ENCODE data around the gene LYPD1. TPM values are rescaled to one million over a fixed set of nuclear protein-coding genes. Genes with fewer than 3 reads are reported as not detected.

The LYPD1 gene
- polyA plus RNA-seq, 3 donors, result 0.31 to 1.3 TPM; not detected in 1

DNA sequence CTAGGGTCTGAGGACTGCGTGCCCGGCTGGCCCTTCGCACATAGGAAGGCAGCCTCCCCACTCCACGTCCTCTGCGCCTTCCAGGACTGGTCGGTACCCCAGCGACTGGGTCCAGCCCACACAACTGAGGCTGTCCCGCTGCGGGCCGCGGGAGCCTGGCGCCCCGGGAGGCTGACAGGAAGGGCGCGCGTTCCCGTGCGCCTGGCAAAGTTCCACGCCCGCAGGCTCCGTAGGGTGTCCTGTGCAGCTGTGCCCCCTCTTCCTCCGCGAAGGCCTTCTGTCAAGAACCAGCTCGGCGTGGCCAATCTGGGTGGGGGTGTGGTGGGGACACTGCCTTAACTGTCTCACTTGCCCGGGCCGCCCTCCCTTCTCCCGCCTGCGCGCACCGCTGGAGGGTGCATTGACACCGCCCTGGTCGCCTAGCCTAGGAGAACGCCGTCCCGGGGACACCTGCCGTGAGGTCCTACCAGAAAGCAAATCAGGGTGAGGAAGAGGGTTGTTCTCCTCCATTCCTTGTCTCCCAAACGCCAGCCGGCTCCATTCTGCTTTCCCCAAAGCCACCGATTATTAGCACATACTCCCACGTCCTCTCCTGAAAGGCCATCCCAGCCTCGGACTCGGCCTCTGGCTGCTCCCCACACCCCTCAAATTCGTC lies 618 bp upstream of the LYPD1 start:
- 1 to 2% (median 1%) methylated on average over 36 to 44 of the region's 44 CpGs for WGBS, 3 donors

DNA sequence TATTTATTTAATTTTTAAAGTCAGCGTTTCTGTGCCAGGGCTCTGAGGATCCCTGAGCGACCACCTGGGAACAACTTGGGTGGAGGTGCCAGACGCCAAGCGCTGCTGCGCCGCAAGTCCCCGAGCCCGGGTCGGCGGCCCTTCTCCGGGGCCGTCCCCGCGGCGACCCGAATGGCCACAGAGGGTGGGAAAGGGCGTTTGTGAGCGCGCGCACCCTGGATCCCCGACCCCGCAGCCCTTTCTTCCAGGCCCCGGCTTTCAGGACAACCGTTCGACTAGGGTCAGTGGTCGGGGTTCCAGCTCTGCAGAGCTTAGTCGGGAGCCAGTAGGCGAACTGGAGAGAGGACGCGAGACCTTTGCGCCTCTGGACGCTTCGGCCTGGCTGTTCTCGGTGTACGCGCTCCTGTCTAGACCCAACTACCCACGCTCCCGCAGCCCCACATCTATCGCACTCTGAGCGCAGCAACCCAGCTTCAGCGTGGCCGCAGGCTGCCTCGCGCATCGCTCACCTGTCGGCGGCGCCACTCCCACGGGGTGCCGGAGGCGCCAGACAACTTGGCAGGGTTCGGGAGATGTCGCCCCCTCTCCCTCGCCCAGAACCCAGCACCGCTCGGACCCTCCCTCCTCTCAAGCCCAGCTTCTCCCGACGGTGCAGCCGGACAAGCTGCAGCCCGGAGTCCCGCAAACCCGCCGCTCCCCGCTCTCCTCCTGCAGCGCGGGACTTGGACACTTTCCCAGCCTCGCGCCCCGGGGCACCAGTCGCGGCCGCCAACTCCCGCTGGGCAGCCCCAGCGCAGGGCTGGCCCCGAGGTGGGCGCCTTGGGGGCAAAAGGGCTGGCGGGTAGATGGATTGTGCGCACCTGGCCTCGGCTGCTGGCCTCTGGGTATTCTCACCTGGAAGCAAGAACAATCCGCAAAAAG lies 758 bp downstream of the LYPD1 start:
- 1 to 2% (median 2%) methylated on average over 77 to 80 of the region's 80 CpGs for WGBS, 3 donors
- H3K27ac ChIP-seq (ENCODE audit: low read depth, low read length), result no peak overlapping the region

More for the DNA sequence above, 618 bp upstream of the LYPD1 start:
- H3K27ac ChIP-seq (ENCODE audit: low read depth, low read length), result no peak overlapping the region

DNA sequence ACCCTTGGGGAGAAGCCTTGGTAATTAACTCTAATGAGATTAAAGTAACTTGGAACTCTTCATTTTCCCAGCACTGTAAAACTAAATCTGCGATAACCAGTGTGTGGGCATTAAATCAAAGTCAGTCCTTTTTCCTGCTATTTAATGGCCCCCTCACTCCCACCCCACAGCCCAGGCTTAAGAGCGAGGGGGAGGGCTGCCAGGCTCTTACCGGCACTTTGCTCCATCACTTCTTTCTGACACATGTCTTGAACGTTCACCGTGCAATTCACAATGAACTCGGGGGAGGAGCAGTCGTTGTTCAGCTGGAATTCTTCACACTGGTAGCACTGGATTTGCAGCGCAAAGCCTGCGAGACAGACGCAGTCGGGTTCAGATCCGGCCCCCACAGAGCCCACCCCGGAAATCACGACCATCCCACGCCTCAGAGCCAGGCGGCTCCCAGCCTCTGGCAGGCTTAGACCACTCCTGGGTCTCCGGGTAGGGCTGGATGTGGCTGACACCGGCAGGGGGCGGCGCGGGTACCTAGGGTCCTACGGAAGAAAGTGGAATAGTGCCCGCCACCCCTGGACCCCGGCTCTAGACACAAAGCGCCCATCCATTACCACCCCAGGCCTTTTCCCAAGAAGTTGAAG lies 1.7 kb downstream of the LYPD1 start:
- WGBS, 3 donors, result 4 to 10% (median 5%) methylated on average over 24 to 25 of the region's 25 CpGs
- no peak overlapping the region for H3K27ac ChIP-seq (ENCODE audit: low read depth, low read length)

DNA sequence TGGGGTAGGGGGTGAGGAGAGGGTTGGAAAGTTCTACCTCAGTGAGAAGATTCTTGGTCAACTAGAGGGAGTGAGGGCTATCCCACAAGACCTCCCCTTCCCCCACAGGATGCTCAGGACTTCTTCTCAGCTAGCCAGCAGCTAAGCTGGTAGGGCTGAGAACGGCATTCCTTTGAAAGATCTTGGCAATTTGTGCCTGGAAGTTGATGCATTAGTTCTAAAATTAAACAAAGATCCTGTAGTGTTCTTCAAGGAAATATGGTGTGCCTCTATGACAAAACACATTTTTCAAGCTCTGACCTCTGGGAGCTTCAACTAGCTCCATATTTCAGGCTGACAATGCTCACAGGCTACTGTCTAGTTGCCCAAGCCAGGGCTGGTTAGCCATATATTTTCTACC lies 2.3 kb downstream of the LYPD1 start:
- H3K27ac ChIP-seq (ENCODE audit: low read depth, low read length), result no peak overlapping the region
- WGBS, 3 donors, result 36 to 52% (median 40%) methylated on average over 1 of the region's 1 CpG

DNA sequence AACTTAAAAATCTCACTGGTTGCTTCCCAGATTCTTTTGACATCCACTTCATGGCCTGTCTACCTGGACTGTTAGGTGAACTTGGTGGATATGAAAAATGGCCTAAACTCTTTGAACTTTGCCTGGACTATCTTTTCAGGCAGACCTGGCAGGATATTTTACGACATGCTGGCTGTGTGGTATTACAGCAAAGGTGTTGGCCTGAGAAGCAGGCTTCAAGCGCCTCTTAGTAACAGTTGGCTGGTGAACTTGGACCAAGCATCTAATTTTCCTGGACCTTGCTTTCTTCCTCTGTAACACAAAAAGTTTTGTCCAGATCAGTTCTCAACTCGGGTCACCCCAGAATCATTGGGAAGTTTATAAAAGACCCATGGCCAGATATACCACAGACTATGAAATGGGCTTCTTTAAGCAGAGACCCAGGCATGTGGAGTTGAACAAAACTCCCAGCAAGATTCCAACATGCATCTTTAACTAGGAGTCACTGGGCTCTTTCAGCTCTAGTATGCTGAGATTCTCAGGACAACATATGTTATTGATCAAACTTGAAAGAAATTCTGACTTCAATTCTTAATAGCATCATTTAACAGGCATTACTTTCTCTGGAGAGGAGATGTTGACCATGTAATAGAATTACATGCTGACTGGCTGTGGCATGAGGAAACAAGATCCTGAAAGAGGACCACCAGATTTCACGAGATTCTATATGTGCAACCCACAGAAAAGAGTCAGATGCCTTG lies 4.4 kb downstream of the LYPD1 start:
- WGBS, 3 donors, result 85 to 93% (median 87%) methylated on average over 4 of the region's 4 CpGs
- H3K27ac ChIP-seq (ENCODE audit: low read depth, low read length), result no peak overlapping the region

DNA sequence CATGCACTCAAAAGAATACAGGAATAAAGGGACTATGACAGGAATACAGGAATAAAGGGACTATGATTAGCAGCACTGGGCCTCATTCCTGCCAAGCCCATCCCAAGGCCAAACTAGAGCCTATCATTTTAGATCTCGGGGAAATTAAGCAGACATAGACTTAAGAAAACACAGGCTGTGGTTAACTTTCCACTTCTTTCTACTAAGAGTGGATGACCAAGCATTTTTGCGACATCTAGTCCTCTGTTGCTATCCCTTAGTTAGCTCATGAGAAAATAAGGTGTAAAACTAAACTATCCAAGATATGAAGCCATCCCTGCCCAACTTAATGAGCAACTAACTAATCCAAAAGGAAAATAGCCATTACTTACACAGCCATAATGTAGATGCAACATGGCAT lies 5.9 kb downstream of the LYPD1 start:
- WGBS, 3 donors, result 54 to 69% (median 61%) methylated on average over 2 of the region's 2 CpGs
- H3K27ac ChIP-seq (ENCODE audit: low read depth, low read length), result no peak overlapping the region

DNA sequence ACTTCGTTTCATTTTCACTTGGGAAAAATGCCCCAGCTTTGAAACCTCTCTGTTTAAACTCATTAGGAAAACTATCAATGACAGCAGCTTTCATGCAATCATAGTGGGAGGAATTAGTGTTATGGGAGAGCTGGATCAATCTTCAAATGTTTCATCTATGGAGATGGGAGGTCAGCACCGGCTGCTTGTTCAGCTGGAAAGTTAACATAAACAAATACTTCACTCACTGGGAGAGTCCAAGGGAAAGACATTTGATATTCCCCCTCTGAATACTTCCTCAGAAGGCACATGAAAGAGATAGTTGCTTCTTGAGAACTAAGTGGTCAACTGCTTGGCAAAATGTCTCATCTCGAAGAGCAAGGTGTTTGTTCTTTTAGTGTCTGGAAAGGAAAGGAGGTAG lies 7.3 kb downstream of the LYPD1 start:
- H3K27ac ChIP-seq (ENCODE audit: low read depth, low read length), result no peak overlapping the region
- WGBS, 3 donors, result 38 to 54% (median 39%) methylated on average over 3 of the region's 3 CpGs

DNA sequence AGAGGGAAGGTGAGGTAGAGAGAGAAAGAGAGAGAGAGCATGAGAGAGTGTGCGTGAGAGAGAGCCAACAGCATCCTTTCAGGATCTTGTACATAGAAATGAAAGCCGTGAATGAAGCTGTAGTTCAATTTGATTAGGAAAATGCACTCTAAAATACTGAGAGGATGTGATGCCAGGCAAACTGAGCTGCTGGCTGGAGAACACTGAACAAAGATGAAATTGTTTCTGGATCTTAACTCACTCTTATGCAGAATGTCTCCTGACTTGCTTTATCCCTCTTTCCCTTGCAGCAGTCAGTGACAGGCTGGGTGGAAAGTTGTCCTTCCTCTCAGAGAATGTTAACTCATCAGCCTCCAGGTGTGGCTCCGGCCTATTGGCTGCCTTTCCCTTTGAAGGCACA lies 10.7 kb downstream of the LYPD1 start:
- H3K27ac ChIP-seq (ENCODE audit: low read depth, low read length), result no peak overlapping the region
- WGBS, 3 donors, result 87 to 91% (median 88%) methylated on average over 3 of the region's 3 CpGs

DNA sequence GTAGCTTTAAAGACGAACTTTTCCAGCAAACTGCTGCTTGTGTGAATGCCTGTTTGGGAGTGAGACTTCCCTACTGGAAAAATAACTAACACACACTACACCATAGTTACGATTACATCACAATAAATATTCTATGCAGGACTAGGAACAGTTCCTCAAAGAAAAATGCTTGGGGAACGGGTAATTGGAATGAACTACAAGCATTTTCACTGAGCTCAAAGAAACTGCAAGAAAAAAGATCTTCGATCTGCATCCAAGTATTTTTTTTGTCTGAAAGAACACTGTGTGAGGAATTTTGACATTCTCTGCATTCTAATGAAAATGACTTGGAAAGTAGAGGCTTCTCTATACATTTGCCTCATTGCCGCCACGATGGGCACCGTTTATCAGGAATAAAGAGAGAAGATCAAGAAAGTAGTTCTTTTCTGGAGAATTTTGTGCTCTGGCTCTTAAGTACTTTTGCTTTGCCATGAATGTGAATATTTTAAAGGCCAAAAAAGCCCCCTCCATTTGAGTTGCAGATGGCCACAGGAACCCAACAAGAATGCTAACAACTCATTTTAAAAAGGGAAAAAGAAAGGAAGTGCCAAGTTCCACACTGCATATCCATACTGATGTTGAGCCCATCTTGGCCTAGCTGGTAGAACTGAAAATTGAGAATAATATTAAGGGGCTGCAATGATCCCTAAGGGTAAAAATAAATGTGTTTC lies 13.6 kb downstream of the LYPD1 start:
- WGBS, 3 donors, result 42 to 62% (median 43%) methylated on average over 7 of the region's 7 CpGs

DNA sequence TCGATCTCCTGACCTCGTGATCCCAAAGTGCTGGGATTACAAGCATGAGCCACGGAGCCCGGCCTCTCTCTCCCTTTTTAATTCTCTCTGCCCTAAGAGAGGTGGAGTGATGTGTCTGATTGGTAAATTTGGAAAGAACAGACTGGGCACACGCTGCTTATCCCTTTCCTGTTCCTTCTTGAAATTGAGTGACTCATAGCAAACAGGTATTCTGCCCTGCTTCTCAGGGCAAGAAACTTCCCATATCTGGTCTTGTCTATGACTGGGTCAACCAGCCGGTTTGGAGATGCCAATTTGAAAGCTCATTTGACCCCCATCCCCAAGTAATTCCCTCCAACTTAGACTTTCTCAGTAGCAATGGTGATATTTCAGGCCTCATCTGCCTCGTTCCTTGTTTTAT lies 15.0 kb downstream of the LYPD1 start:
- WGBS, 3 donors, result 88 to 98% (median 90%) methylated on average over 7 of the region's 7 CpGs
- no peak overlapping the region for H3K27ac ChIP-seq (ENCODE audit: low read depth, low read length)

More for the DNA sequence above, 13.6 kb downstream of the LYPD1 start:
- no peak overlapping the region for H3K27ac ChIP-seq (ENCODE audit: low read depth, low read length)

DNA sequence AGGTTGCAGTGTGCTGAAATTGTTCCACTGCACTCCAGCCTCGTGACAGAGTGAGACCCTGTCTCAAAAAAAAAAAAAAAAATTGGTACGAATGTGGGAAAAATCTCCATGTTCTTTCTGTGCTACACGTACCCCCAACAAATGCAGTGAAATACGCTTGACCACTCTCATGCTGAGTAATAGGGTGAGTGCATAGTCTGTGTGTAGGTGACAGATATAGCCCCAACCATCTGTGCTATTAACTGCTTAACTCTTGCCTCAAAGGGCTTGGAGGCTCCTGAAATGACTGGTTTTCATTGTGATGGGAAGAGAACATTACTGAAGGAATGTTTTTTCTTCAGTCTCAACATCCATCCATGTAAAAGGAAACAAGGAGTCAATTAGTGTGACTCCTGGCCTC lies 15.7 kb downstream of the LYPD1 start:
- 66 to 71% (median 67%) methylated on average over 4 of the region's 4 CpGs for WGBS, 3 donors
- no peak overlapping the region for H3K27ac ChIP-seq (ENCODE audit: low read depth, low read length)

DNA sequence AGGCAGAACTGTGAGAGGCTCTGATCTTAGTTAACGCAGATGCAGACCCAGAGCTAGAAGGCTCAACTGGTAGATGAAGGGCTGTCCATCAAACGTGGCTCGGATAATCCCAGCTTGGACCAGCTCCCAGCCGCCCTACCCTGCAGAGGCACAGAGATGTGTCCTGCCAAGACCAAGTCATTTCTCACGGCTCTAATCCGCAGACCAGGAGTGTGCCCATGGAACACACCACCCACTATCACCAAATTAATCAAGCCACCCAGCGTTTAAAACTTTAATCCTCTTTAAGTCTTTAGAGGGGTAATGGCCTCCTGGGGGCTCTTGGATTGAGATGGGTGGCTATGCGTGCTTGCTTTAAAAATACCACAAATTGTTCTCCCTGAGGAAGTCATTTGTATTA lies 17.5 kb downstream of the LYPD1 start:
- WGBS, 3 donors, result 80 to 88% (median 87%) methylated on average over 8 of the region's 8 CpGs
- H3K27ac ChIP-seq (ENCODE audit: low read depth, low read length), result no peak overlapping the region

DNA sequence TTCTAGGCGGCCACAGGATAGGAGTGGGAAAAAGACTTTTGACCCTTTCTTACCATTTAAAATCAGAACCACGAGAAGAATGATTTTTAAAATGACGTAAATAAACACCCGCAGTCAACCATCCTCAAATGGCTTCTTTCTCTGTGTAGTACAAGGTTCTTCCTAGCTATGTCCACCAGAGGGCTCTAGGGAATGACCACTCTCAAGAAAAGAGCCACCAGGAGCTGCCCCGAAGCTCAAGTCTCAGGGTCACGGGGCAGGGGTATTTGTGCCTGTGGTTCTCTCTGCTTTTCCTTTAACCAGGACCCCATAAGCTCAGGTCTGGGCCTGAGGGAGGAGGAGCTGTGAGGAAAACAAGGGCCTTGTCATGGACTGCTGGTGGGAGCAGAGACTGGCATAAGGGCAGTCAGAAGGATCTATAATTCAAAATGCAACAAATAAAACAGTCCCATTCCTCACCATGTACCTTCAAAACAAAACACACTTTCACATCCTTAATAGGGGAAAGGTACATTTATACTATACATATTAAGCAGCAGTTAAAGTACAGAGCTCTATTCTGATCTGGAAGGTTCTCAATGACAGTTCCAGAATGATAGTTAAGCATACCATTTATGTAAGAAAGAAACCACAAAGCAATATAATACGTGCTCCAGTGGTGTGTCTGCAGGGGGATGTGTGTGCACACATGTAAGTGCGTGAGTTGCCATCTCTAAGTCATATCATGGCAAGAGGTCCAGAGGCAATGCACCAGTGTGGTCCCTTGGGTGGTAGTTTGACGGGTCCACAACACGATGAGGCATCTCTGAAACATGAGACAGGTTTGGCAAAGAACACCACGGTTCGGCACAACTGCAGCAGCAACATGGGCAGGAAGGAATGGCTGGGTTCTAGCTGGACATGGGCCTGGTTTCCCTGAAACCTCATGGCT lies 18.6 kb downstream of the LYPD1 start:
- 55 to 76% (median 71%) methylated on average over 12 of the region's 12 CpGs for WGBS, 3 donors
- no peak overlapping the region for H3K27ac ChIP-seq (ENCODE audit: low read depth, low read length)

DNA sequence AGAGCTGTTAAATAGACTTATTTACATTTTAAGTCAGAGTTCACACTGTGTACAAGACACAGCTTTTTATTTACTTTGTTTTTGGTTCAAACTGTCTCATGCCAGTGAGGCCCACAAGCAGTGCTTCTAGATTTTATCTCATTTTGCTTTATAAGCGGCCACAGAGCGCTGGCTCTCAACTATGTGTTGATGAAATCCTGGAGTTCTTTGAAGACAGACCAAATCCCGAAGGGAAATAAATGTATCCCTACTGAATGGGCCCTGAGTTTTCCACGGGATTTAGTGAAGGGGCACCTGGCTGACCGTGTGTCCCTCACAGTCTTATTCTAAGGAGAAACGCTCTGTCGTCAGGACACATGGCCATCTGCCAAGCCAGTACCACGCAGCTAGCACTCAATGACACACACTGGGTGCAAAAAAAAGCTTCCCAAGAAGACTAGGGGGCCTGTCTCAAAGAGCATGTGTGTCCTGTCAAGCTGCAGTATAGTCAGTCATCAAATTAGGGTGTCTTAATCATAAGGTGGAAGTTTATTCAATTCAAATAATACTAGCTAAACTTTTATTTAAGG lies 23.4 kb downstream of the LYPD1 start:
- H3K27ac ChIP-seq (ENCODE audit: low read depth, low read length), result no peak overlapping the region
- 77 to 85% (median 78%) methylated on average over 8 of the region's 8 CpGs for WGBS, 3 donors

DNA sequence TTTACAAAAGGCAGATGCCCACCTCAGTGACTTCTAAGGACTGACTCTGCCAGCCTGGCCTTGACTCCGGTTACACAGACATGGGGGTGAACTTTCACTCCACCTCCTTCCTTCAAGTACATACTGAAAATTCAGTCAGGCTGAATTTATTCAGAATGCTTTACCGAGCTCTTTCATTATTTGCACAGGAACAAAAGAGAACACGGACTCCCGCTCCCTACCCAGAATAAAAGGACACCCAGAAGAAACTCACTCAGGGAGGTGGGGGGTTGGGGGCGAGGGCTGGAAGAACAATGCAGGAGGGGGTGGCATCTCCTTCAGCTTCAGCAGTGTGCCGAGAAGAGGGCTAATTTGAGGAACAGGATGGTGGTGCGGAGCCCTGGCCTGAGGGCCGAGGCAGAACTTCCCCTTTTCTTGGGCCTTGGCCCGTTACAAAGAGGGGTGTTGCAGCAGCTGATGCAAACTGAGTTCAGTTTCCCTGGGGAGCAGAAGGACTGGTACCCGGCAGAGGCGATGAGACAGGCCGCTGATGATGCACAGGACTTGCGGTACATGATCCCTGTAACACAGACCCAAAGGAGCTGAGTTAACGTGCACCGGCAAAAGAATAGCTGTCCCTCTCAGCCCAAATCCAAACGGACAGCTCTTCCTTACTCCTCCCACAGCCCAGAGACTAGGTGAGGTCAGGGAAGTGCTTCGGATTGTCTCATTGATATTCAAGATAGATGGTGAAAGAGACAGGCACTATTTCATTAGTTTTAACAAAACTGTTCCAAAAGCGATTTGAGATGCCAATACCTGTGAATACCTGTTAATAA lies 24.1 kb downstream of the LYPD1 start:
- 65 to 89% (median 70%) methylated on average over 18 of the region's 18 CpGs for WGBS, 3 donors
- H3K27ac ChIP-seq (ENCODE audit: low read depth, low read length), result no peak overlapping the region

DNA sequence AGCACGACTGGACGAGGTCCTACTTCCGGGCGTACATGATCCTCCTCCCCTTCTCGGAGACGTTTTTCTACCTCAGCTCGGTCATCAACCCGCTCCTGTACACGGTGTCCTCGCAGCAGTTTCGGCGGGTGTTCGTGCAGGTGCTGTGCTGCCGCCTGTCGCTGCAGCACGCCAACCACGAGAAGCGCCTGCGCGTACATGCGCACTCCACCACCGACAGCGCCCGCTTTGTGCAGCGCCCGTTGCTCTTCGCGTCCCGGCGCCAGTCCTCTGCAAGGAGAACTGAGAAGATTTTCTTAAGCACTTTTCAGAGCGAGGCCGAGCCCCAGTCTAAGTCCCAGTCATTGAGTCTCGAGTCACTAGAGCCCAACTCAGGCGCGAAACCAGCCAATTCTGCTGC lies 24.8 kb downstream of the LYPD1 start:
- H3K27ac ChIP-seq (ENCODE audit: low read depth, low read length), result no peak overlapping the region
- 79 to 90% (median 80%) methylated on average over 35 of the region's 35 CpGs for WGBS, 3 donors

Data from adipose tissue (tissue), 3 donors.